ENCODE results near the gene ASPA. TPM values are rescaled to one million over a fixed set of nuclear protein-coding genes. Genes with fewer than 3 reads are reported as not detected.

The ASPA gene
- total RNA-seq, 1 experiment from 2014 or later = 0.04 TPM

- Mint-ChIP-seq H3K9me3 (peaks cover 15% of the 10 kb centered on the region), H3K27ac (no peak overlapping the region), H3K36me3 (peaks cover 19% of the 10 kb centered on the region), H3K27me3 (ENCODE audit: low read depth) (no peaks in the 10 kb centered on the region), H3K4me1 (peaks cover 28% of the 10 kb centered on the region), H3K4me3 (no peak overlapping the region)
- DNase-seq (ENCODE audit: low spot score) = no peak
- TF ChIP-seq ELF4 (CRISPR knock-in tag; IDR thresholded peaks at IDR 0.05; ENCODE audit: low read depth) = no peak
- no peak for TF ChIP-seq GTF2I (CRISPR knock-in tag; conservative IDR thresholded peaks at IDR 0.05)
- no peak for TF ChIP-seq ZNF263 (CRISPR knock-in tag; IDR thresholded peaks at IDR 0.05; ENCODE audit: low read depth)
- TF ChIP-seq GABPB1 (CRISPR knock-in tag; IDR thresholded peaks at IDR 0.05) = no peak
- ChIA-PET CTCF (no interaction called here), POLR2A (no interaction called here)
- ATAC-seq = no peak
These were observed 21.3 kb downstream of the ASPA start for GRCh38 chr17:3497101-3497500.

GRCh38 chr17:3501344-3501743, 25.5 kb downstream of the ASPA start:
- Mint-ChIP-seq H3K4me3 (no peak overlapping the region), H3K9me3 (peaks cover 9% of the 10 kb centered on the region), H3K4me1 (peaks cover 29% of the 10 kb centered on the region), H3K27me3 (ENCODE audit: low read depth) (no peaks in the 10 kb centered on the region), H3K27ac (peak overlapping the region; percentile 27; the same call in 1 of the 2 replicates), H3K36me3 (peaks cover 16% of the 10 kb centered on the region)
- CTCF ChIA-PET = no interaction called here
- ATAC-seq (no peak), DNase-seq (ENCODE audit: low spot score) (no peak)
- TF ChIP-seq AR (CRISPR knock-in tag; IDR thresholded peaks at IDR 0.05) (no peak), EMX1 (CRISPR knock-in tag; IDR thresholded peaks at IDR 0.05) (no peak), ZNF232 (CRISPR knock-in tag; IDR thresholded peaks at IDR 0.05) (no peak), MYBL2 (CRISPR knock-in tag; IDR thresholded peaks at IDR 0.05) (no peak), ZNF281 (CRISPR knock-in tag; IDR thresholded peaks at IDR 0.05) (no peak), ZBTB43 (CRISPR knock-in tag; IDR thresholded peaks at IDR 0.05) (no peak), ERG (CRISPR knock-in tag; IDR thresholded peaks at IDR 0.05) (no peak), NFYB (CRISPR knock-in tag; conservative IDR thresholded peaks at IDR 0.05; ENCODE audit: low read depth) (no peak), ZNF425 (CRISPR knock-in tag; conservative IDR thresholded peaks at IDR 0.05) (no peak), PRRX2 (CRISPR knock-in tag; IDR thresholded peaks at IDR 0.05) (no peak), USF1 (CRISPR knock-in tag; IDR thresholded peaks at IDR 0.05) (no peak), NR2C2 (CRISPR knock-in tag; IDR thresholded peaks at IDR 0.05) (no peak), RORB (CRISPR knock-in tag; IDR thresholded peaks at IDR 0.05) (no peak), ZNF671 (CRISPR knock-in tag; IDR thresholded peaks at IDR 0.05) (no peak), NR3C1 (CRISPR knock-in tag; conservative IDR thresholded peaks at IDR 0.05; ENCODE audit: low read depth) (no peak)
- POLR2A ChIA-PET = no interaction called here

Measured in WTC11 (cell line).